ENCODE measurements around the gene OR52D1.

OR52D1 gene

GRCh38 chr11:5500393-5500801 lies 11.9 kb downstream of the OR52D1 start:
- Mint-ChIP-seq H3K36me3 (ENCODE audit: low read depth) (no peaks in the 10 kb centered on the region), H3K4me1 (ENCODE audit: low read depth) (no peaks in the 10 kb centered on the region), H3K27ac (no peak overlapping the region), H3K9me3 (no peaks in the 10 kb centered on the region), H3K27me3 (ENCODE audit: low read depth) (no peaks in the 10 kb centered on the region), H3K4me3 (no peak overlapping the region)
- DNase-seq (ENCODE audit: low spot score) = no peak

- Mint-ChIP-seq H3K9me3 (no peaks in the 10 kb centered on the region), H3K4me1 (ENCODE audit: low read depth) (no peaks in the 10 kb centered on the region), H3K27ac (no peak overlapping the region), H3K36me3 (ENCODE audit: low read depth) (no peaks in the 10 kb centered on the region), H3K27me3 (ENCODE audit: low read depth) (no peaks in the 10 kb centered on the region), H3K4me3 (no peak overlapping the region)
- no peak for DNase-seq (ENCODE audit: low spot score)
These were observed 16.0 kb downstream of the OR52D1 start for GRCh38 chr11:5504403-5504921.

GRCh38 chr11:5505363-5506048 lies 17.0 kb downstream of the OR52D1 start:
- Mint-ChIP-seq H3K27ac (no peak overlapping the region), H3K4me3 (no peak overlapping the region), H3K27me3 (ENCODE audit: low read depth) (no peaks in the 10 kb centered on the region), H3K9me3 (no peaks in the 10 kb centered on the region), H3K36me3 (ENCODE audit: low read depth) (no peaks in the 10 kb centered on the region), H3K4me1 (ENCODE audit: low read depth) (no peaks in the 10 kb centered on the region)
- no peak for DNase-seq (ENCODE audit: low spot score)

GRCh38 chr11:5507177-5507932 lies 18.9 kb downstream of the OR52D1 start:
- DNase-seq (ENCODE audit: low spot score) = no peak
- Mint-ChIP-seq H3K27ac (no peak overlapping the region), H3K27me3 (ENCODE audit: low read depth) (peaks cover 6% of the 10 kb centered on the region), H3K9me3 (no peaks in the 10 kb centered on the region), H3K36me3 (ENCODE audit: low read depth) (no peaks in the 10 kb centered on the region), H3K4me3 (no peak overlapping the region), H3K4me1 (ENCODE audit: low read depth) (no peaks in the 10 kb centered on the region)

- Mint-ChIP-seq H3K27ac (no peak overlapping the region), H3K27me3 (ENCODE audit: low read depth) (peaks cover 7% of the 10 kb centered on the region), H3K36me3 (ENCODE audit: low read depth) (no peaks in the 10 kb centered on the region), H3K4me3 (no peak overlapping the region), H3K9me3 (no peaks in the 10 kb centered on the region), H3K4me1 (ENCODE audit: low read depth) (no peaks in the 10 kb centered on the region)
- DNase-seq (ENCODE audit: low spot score) = no peak
These were observed 19.4 kb downstream of the OR52D1 start for GRCh38 chr11:5507933-5508305.

GRCh38 chr11:5508605-5509004 lies 20.1 kb downstream of the OR52D1 start:
- no peaks in the 10 kb centered on the region for H3K4me1 Mint-ChIP-seq (ENCODE audit: low read depth)
- DNase-seq (ENCODE audit: low spot score) = no peak
- H3K4me3 Mint-ChIP-seq = no peak overlapping the region
- no peaks in the 10 kb centered on the region for H3K36me3 Mint-ChIP-seq (ENCODE audit: low read depth)
- H3K27ac Mint-ChIP-seq = no peak overlapping the region
- no peaks in the 10 kb centered on the region for H3K9me3 Mint-ChIP-seq
- H3K27me3 Mint-ChIP-seq (ENCODE audit: low read depth) = peaks cover 7% of the 10 kb centered on the region

GRCh38 chr11:5509803-5510202 lies 21.3 kb downstream of the OR52D1 start, which contains the start of gene UBQLN3:
Gene UBQLN3, minus strand, starts transcription at chr11:5509957. Its CDS starts 399 bp downstream, at chr11:5509558.
- Mint-ChIP-seq H3K9me3 (no peaks in the 10 kb centered on the region), H3K4me1 (ENCODE audit: low read depth) (no peaks in the 10 kb centered on the region), H3K27me3 (ENCODE audit: low read depth) (peaks cover 7% of the 10 kb centered on the region), H3K27ac (no peak within 1 kb of the TSS), H3K36me3 (ENCODE audit: low read depth) (no peaks in the 10 kb centered on the region), H3K4me3 (no peak within 1 kb of the TSS)
- DNase-seq (ENCODE audit: low spot score) = no peak

GRCh38 chr11:5514841-5515240 lies 26.4 kb downstream of the OR52D1 start:
- Mint-ChIP-seq H3K4me3 (no peak overlapping the region), H3K27me3 (ENCODE audit: low read depth) (peaks cover 7% of the 10 kb centered on the region), H3K36me3 (ENCODE audit: low read depth) (no peaks in the 10 kb centered on the region), H3K9me3 (no peaks in the 10 kb centered on the region), H3K4me1 (ENCODE audit: low read depth) (no peaks in the 10 kb centered on the region), H3K27ac (no peak overlapping the region)
- DNase-seq (ENCODE audit: low spot score) = no peak

GRCh38 chr11:5516599-5516998 lies 28.1 kb downstream of the OR52D1 start, which contains the start of gene UBQLNL:
Gene UBQLNL, minus strand, starts transcription at chr11:5516699. Its CDS starts 258 bp downstream, at chr11:5516441.
- H3K27ac Mint-ChIP-seq = no peak within 1 kb of the TSS
- no peaks in the 10 kb centered on the region for H3K4me1 Mint-ChIP-seq (ENCODE audit: low read depth)
- DNase-seq (ENCODE audit: low spot score) = no peak
- H3K36me3 Mint-ChIP-seq (ENCODE audit: low read depth) = no peaks in the 10 kb centered on the region
- no peaks in the 10 kb centered on the region for H3K9me3 Mint-ChIP-seq
- H3K4me3 Mint-ChIP-seq = no peak within 1 kb of the TSS
- peaks cover 3% of the 10 kb centered on the region for H3K27me3 Mint-ChIP-seq (ENCODE audit: low read depth)

- Mint-ChIP-seq H3K27me3 (ENCODE audit: low read depth) (no peaks in the 10 kb centered on the region), H3K4me3 (no peak overlapping the region), H3K9me3 (no peaks in the 10 kb centered on the region), H3K27ac (no peak overlapping the region), H3K36me3 (ENCODE audit: low read depth) (no peaks in the 10 kb centered on the region), H3K4me1 (ENCODE audit: low read depth) (no peaks in the 10 kb centered on the region)
- no peak for DNase-seq (ENCODE audit: low spot score)
These were observed 33.1 kb downstream of the OR52D1 start for GRCh38 chr11:5521540-5521939.

- Mint-ChIP-seq H3K36me3 (ENCODE audit: low read depth) (no peaks in the 10 kb centered on the region), H3K27ac (no peak overlapping the region), H3K9me3 (no peaks in the 10 kb centered on the region), H3K4me3 (no peak overlapping the region), H3K27me3 (ENCODE audit: low read depth) (no peaks in the 10 kb centered on the region), H3K4me1 (ENCODE audit: low read depth) (no peaks in the 10 kb centered on the region)
- no peak for DNase-seq (ENCODE audit: low spot score)
These were observed 33.8 kb downstream of the OR52D1 start for GRCh38 chr11:5522308-5522707.

- no peak for DNase-seq (ENCODE audit: low spot score)
- Mint-ChIP-seq H3K27me3 (ENCODE audit: low read depth) (no peaks in the 10 kb centered on the region), H3K36me3 (ENCODE audit: low read depth) (no peaks in the 10 kb centered on the region), H3K4me1 (ENCODE audit: low read depth) (no peaks in the 10 kb centered on the region), H3K9me3 (no peaks in the 10 kb centered on the region), H3K27ac (no peak overlapping the region), H3K4me3 (no peak overlapping the region)
These were observed 36.3 kb downstream of the OR52D1 start for GRCh38 chr11:5524756-5525155.

- H3K9me3 Mint-ChIP-seq = no peaks in the 10 kb centered on the region
- H3K4me3 Mint-ChIP-seq = no peak overlapping the region
- H3K4me1 Mint-ChIP-seq (ENCODE audit: low read depth) = no peaks in the 10 kb centered on the region
- H3K27me3 Mint-ChIP-seq (ENCODE audit: low read depth) = no peaks in the 10 kb centered on the region
- no peak for DNase-seq (ENCODE audit: low spot score)
- no peak overlapping the region for H3K27ac Mint-ChIP-seq
- no peaks in the 10 kb centered on the region for H3K36me3 Mint-ChIP-seq (ENCODE audit: low read depth)
These were observed 39.2 kb downstream of the OR52D1 start for GRCh38 chr11:5527716-5528115.

- DNase-seq (ENCODE audit: low spot score) = no peak
- no peak overlapping the region for H3K4me3 Mint-ChIP-seq
- no peaks in the 10 kb centered on the region for H3K4me1 Mint-ChIP-seq (ENCODE audit: low read depth)
- H3K9me3 Mint-ChIP-seq = no peaks in the 10 kb centered on the region
- no peaks in the 10 kb centered on the region for H3K27me3 Mint-ChIP-seq (ENCODE audit: low read depth)
- H3K36me3 Mint-ChIP-seq (ENCODE audit: low read depth) = no peaks in the 10 kb centered on the region
- no peak overlapping the region for H3K27ac Mint-ChIP-seq
These were observed 40.0 kb downstream of the OR52D1 start for GRCh38 chr11:5528495-5528894.
